Measurements from ENCODE around the gene AQP5.

GRCh38 chr12:49932023-49932422 is 29.6 kb upstream of the AQP5 start:
- TF ChIP-seq CTCF (IDR thresholded peaks at IDR 0.05), result no peak
- TF ChIP-seq POLR2A (IDR thresholded peaks at IDR 0.05), result no peak
- TF ChIP-seq EP300 (IDR thresholded peaks at IDR 0.05), result no peak
